K562 (cell line): ENCODE data around the gene NCCRP1. TPM values are rescaled to one million over a fixed set of nuclear protein-coding genes. Genes with fewer than 3 reads are reported as not detected.

Source experiments
- BCOR ChIP-seq: fragments of 450-650 bp; IDR thresholded peaks from 2 replicates; pipeline ENCODE4 v1.6.1; 2016
- EHMT2 ChIP-seq: fragments of 450-650 bp; IDR thresholded peaks from 2 replicates; pipeline ENCODE4 v1.6.1; 2018; ENCODE audit warnings: antibody characterized with exemption
- ERF ChIP-seq: fragments of 450-650 bp; formaldehyde crosslinking; IDR thresholded peaks from 2 replicates; pipeline ENCODE4 v1.4.0; 2020; ENCODE audit warnings: mild to moderate bottlenecking, mixed read lengths
- GATAD2B ChIP-seq: fragments of 450-650 bp; IDR thresholded peaks from 2 replicates; pipeline ENCODE4 v1.6.1; 2017; ENCODE audit warnings: mild to moderate bottlenecking, borderline replicate concordance
- HNRNPL ChIP-seq: fragments of 200-400 bp; formaldehyde crosslinking; IDR thresholded peaks from 2 replicates; pipeline ENCODE4 v1.6.1; 2017; ENCODE audit warnings: low read depth, mild to moderate bottlenecking, low read length
- HSF4 ChIP-seq: fragments of 250-450 bp; sonication (Bioruptor Pico); IDR thresholded peaks from 2 replicates; pipeline ENCODE4 v2.1.2; 2022; ENCODE audit warnings: mild to moderate bottlenecking, moderate library complexity, borderline replicate concordance
- JUND ChIP-seq, 2 experiments: IDR thresholded peaks; 2 replicates in 1 of 2; 3 replicates in 1 of 2; pipeline ENCODE4 v1.6.1; 2011; ENCODE audit warnings: borderline replicate concordance in 2 of 2, low read depth in 2 of 2, low read length in 2 of 2, improper control_type of control experiment in 1 of 2, missing biosample characterization in 1 of 2, missing genetic modification characterization in 1 of 2, missing genetic modification reagents in 1 of 2
- MAZ ChIP-seq, 2 experiments: fragments of 450-650 bp in 1 of 2; sonication (generic) in 1 of 2; formaldehyde crosslinking; IDR thresholded peaks in 1 of 2; conservative IDR thresholded peaks in 1 of 2; 2 replicates each; pipeline versions ENCODE4 v1.4.0 to v1.5.0; 2020; ENCODE audit warnings: mild to moderate bottlenecking in 1 of 2, missing genetic modification reagents in 1 of 2
- NFIX ChIP-seq: fragments of 250-450 bp; sonication (Bioruptor Pico); IDR thresholded peaks from 2 replicates; pipeline ENCODE4 v1.4.0; 2020; ENCODE audit warnings: low read depth, mild to moderate bottlenecking, moderate library complexity
- NR1H2 ChIP-seq: sonication (generic); formaldehyde crosslinking; IDR thresholded peaks from 2 replicates; pipeline ENCODE4 v1.4.0; 2020; ENCODE audit warnings: mild to moderate bottlenecking, missing genetic modification reagents
- OTX1 ChIP-seq: fragments of 450-650 bp; formaldehyde crosslinking; IDR thresholded peaks from 2 replicates; pipeline ENCODE4 v1.4.0; 2022; ENCODE audit warnings: mild to moderate bottlenecking
- POLR3G ChIP-seq: IDR thresholded peaks from 2 replicates; pipeline ENCODE4 v1.6.1; 2011; ENCODE audit not compliant: insufficient read length, insufficient replicate concordance; ENCODE audit errors: extremely low read depth
- PRDM10 ChIP-seq: fragments of 450-650 bp; IDR thresholded peaks from 2 replicates; pipeline ENCODE4 v1.6.1; 2018; ENCODE audit not compliant: partially characterized antibody
- RBBP5 ChIP-seq: fragments of 200-600 bp; sonication (generic); IDR thresholded peaks from 2 replicates; pipeline ENCODE4 v1.6.1; 2012; ENCODE audit warnings: borderline replicate concordance, mild to moderate bottlenecking, low read length, control low read depth, inconsistent platforms; ENCODE audit not compliant: insufficient read depth, poor library complexity, severe bottlenecking
- RCOR1 ChIP-seq, 2 experiments: IDR thresholded peaks; 2 replicates each; pipeline ENCODE4 v1.6.1; 2012; ENCODE audit warnings: low read depth in 2 of 2, low read length in 2 of 2, borderline replicate concordance in 1 of 2, improper control_type of control experiment in 1 of 2
- SAFB ChIP-seq: fragments of 200-400 bp; formaldehyde crosslinking; IDR thresholded peaks from 2 replicates; pipeline ENCODE4 v1.6.1; 2017; ENCODE audit warnings: low read depth, low read length, borderline replicate concordance
- SIN3B ChIP-seq: fragments of 450-650 bp; IDR thresholded peaks from 2 replicates; pipeline ENCODE4 v1.6.1; 2017; ENCODE audit warnings: low read depth, mild to moderate bottlenecking, moderate library complexity
- SRSF1 ChIP-seq: fragments of 200-400 bp; formaldehyde crosslinking; IDR thresholded peaks from 2 replicates; pipeline ENCODE4 v1.6.1; 2017; ENCODE audit warnings: mild to moderate bottlenecking, low read depth, low read length, moderate library complexity
- SUPT5H ChIP-seq: fragments of 450-650 bp; IDR thresholded peaks from 2 replicates; pipeline ENCODE4 v1.6.1; 2016
- TBL1XR1 ChIP-seq, 2 experiments: IDR thresholded peaks; 2 replicates each; pipeline ENCODE4 v1.6.1; 2012; ENCODE audit warnings: improper control_type of control experiment in 2 of 2, low read length in 2 of 2, mild to moderate bottlenecking in 1 of 2
- THRAP3 ChIP-seq: fragments of 450-650 bp; IDR thresholded peaks from 2 replicates; pipeline ENCODE4 v1.6.1; 2016; ENCODE audit warnings: mild to moderate bottlenecking, inconsistent platforms, borderline replicate concordance
- ZNF224 ChIP-seq: sonication (generic); formaldehyde crosslinking; IDR thresholded peaks from 2 replicates; pipeline ENCODE4 v1.8.0; 2022; ENCODE audit warnings: mild to moderate bottlenecking, missing genetic modification reagents
- ZNF253 ChIP-seq: fragments of 250-450 bp; sonication (Bioruptor Pico); conservative IDR thresholded peaks from 2 replicates; pipeline ENCODE4 v1.6.1; 2021; ENCODE audit warnings: mild to moderate bottlenecking
- ZNF316 ChIP-seq: fragments of 450-650 bp; IDR thresholded peaks from 2 replicates; pipeline ENCODE4 v1.6.1; 2016
- ZNF583 ChIP-seq: fragments of 250-450 bp; sonication (Bioruptor Pico); IDR thresholded peaks from 2 replicates; pipeline ENCODE4 v1.4.0; 2020
- ZNF780A ChIP-seq: fragments of 250-450 bp; sonication (Bioruptor Pico); IDR thresholded peaks from 2 replicates; pipeline ENCODE4 v1.5.0; 2021; ENCODE audit warnings: mild to moderate bottlenecking
- polyA plus RNA-seq, 8 experiments: library from polyadenylated mRNA; depleted of rRNA in 4 of 8; stranded (reverse) in 5 of 8; unstranded in 3 of 8; fragments of >200 nt; fragmentation: Nextera tagmentation in 2 of 8; fragmentation: Illumina TruSeq in 1 of 8; extraction: Ambion mirVana in 2 of 8; extraction: Trizol in 1 of 8; gene quantifications; 2 replicates each; pipeline versions ENCODE4 v1.2.1 to v1.2.3, GENCODE V29; 2011 to 2014; ENCODE audit warnings: inconsistent platforms in 1 of 8, missing spikeins in 1 of 8
- total RNA-seq, 7 experiments: library from RNA; depleted of rRNA in 6 of 7; stranded (reverse); fragments of >200 nt in 6 of 7; fragmentation: Illumina TruSeq in 2 of 7; extraction: Trizol in 2 of 7; gene quantifications; 2 replicates each; pipeline versions ENCODE4 v1.2.1 to v1.2.3, GENCODE V29; 2011 to 2021; ENCODE audit warnings: low replicate concordance in 1 of 7
- TF ChIP-seq, protein P1 (sequence below), 3 experiments: IDR thresholded peaks in 2 of 3; conservative IDR thresholded peaks in 1 of 3; 2 replicates each; pipeline ENCODE4 v1.5.1; 2011 to 2012; ENCODE audit warnings: low read length in 3 of 3, mild to moderate bottlenecking in 3 of 3, control low read depth in 2 of 3, improper control_type of control experiment in 1 of 3, inconsistent platforms in 1 of 3, low read depth in 1 of 3, mixed read lengths in 1 of 3, moderate library complexity in 1 of 3; ENCODE audit not compliant: insufficient read depth in 2 of 3

NCCRP1 gene
- total and polyA plus RNA-seq, 9 of the 15 experiments (the other 6 are each of a cell fraction or from before 2014, with no cell fraction given), result 0.05 TPM; not detected in 8

DNA sequence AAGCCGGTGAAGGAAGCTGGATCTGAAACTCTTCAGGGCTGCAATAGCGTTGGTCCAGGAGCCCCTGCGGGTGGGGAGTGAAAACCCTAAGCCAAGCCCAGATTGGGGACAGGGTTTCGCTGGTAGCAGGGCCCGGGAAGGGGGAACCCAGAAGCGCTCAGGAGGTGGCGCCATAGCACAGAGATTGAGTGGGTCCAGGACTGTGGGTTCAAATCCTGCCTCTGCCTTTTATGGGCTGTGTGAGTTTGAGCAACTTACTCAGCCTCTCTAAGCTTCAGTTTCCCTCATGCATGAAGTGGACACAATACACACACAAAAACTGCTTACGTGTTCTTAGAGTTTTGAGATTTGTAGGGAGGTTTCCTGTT, 15.6 kb downstream of the NCCRP1 start (continued):
- TF ChIP-seq OTX1 (CRISPR knock-in tag) (no peak), HNRNPL (no peak), GATAD2B (no peak), NFIX (CRISPR knock-in tag) (no peak), ZNF780A (CRISPR knock-in tag) (no peak), ZNF224 (CRISPR knock-in tag) (no peak), SUPT5H (no peak), RCOR1 (IDR thresholded peaks at IDR 0.05; ENCODE audit: borderline replicate concordance in 1 of 2, low read depth in 2 of 2, low read length in 2 of 2) (peak; percentile 23 to 78; a peak in 2 of 4 replicates), ERF (no peak), NR1H2 (CRISPR knock-in tag) (no peak), POLR3G (no peak), ZNF583 (CRISPR knock-in tag) (no peak), RBBP5 (no peak), JUND (IDR thresholded peaks at IDR 0.05; ENCODE audit: borderline replicate concordance, low read depth, low read length) (peak; percentile 31; the same call in 1 of the 2 replicates), JUND (tag; IDR thresholded peaks at IDR 0.05; ENCODE audit: borderline replicate concordance, low read depth, low read length) (no peak), SRSF1 (no peak), ZNF253 (CRISPR knock-in tag) (no peak), THRAP3 (no peak), BCOR (peak; percentile 54; the same call in 1 of the 2 replicates), MAZ (CRISPR knock-in tag; conservative IDR thresholded peaks at IDR 0.05 in 1 of 2, IDR thresholded peaks at IDR 0.05 in 1 of 2) (peak in 1 of 2 experiments; percentile 61; a peak in 2 of 4 replicates), HSF4 (CRISPR knock-in tag) (no peak), SIN3B (no peak), TBL1XR1 (IDR thresholded peaks at IDR 0.05; ENCODE audit: low read length in 2 of 2) (no peak), PRDM10 (no peak), ZNF316 (no peak), EHMT2 (no peak), SAFB (no peak)
- TF ChIP-seq, protein P1, sequence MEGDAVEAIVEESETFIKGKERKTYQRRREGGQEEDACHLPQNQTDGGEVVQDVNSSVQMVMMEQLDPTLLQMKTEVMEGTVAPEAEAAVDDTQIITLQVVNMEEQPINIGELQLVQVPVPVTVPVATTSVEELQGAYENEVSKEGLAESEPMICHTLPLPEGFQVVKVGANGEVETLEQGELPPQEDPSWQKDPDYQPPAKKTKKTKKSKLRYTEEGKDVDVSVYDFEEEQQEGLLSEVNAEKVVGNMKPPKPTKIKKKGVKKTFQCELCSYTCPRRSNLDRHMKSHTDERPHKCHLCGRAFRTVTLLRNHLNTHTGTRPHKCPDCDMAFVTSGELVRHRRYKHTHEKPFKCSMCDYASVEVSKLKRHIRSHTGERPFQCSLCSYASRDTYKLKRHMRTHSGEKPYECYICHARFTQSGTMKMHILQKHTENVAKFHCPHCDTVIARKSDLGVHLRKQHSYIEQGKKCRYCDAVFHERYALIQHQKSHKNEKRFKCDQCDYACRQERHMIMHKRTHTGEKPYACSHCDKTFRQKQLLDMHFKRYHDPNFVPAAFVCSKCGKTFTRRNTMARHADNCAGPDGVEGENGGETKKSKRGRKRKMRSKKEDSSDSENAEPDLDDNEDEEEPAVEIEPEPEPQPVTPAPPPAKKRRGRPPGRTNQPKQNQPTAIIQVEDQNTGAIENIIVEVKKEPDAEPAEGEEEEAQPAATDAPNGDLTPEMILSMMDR (IDR thresholded peaks at IDR 0.05 in 2 of 3, conservative IDR thresholded peaks at IDR 0.05 in 1 of 3; ENCODE audit: insufficient read depth in 2 of 3, low read depth in 1 of 3, low read length in 3 of 3), result peak; percentile 84 to 90 (median 89)
